Stimulated activated CD8-positive, alpha-beta memory T cell treated with anti-CD3 and anti-CD28 coated beads, Interleukin-4, amount 100 ng/mL, for 48 hours (primary cell): ENCODE measurements around the gene MCC.
A peak's percentile ranks its signal among the peaks of the same experiment; 100 is the strongest.

ENCODE experiments used
- DNase-seq: peaks from one replicate; pipeline ENCODE4 v3.0.0-alpha.2; 2020

MCC gene

DNA sequence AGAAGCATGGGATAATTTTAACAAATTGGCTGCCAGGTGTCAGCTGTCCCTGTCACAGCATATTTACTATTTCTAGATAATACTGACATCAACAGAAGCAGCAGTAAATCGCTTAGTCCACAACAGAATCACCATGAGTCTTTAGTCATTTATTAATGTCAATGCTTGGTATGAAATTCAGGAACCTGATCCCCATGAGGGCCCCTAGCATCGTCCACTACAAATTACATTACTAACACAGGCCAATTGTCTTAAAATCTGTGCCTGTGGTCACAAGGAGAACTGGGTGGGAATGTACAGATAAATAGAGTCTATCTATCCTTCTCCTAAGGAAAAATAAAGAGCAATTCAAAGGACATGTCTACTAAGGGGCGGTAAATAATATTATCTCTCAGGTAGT lies 129.6 kb downstream of the MCC start:
- no peak for DNase-seq

DNA sequence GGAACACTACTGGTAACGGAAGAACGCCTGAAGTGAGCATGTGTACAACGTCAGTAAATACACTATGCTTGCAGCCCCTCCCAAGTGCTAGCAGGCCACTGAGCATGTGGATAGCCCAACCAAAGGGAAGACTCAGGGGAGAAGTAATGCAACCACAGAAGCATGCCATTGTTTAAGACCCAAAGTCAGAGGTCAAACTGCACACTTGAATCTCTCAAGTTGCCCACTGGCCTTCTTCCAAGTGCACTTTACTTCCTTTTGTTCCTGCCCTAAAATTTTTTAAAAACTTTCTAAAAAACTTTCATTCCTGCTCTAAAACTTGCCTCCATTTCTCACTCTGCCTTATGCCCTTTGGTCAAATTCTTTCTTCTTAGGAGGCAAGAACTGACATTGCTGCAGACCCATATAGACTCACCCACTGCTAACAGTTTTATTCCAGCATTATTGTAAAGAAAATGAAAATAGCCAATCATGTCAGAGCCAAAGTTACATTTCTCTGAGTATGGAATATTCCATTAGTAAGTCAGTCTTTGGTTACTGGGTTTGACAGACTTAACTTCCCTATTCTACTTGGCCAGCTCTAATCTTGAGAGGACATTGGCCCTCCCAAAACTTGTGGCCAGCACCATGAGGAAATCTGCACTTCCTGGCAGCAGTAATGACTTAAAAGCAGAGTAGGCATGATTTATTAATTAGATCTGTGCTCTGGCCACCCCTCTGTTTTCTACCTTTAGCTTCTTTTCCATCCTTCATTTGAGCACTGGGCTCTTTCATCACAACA lies 130.4 kb downstream of the MCC start:
- no peak for DNase-seq

- no peak for DNase-seq
Observed at GRCh38 chr5:113356487-113356886, 131.8 kb downstream of the MCC start.

- no peak for DNase-seq
Observed at GRCh38 chr5:113354055-113354454, 134.2 kb downstream of the MCC start.

DNA sequence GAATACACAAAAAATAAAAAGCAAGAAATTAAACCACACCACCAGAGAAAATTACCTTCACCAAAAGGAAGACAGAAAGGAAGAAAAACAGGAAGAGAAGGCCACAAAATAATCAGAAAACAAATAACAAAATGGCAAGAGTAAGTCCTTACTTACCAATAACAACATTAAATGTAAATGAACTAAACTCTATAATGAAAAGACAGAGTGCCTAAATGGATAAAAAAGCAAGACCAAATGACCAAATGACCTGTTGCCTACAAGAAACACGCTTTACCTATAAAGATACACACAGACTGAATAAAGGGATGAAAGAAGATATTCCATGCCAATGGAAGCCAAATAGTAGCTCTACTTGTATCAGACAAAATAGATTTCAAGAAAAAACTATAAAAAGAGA lies 140.7 kb downstream of the MCC start:
- no peak for DNase-seq

DNA sequence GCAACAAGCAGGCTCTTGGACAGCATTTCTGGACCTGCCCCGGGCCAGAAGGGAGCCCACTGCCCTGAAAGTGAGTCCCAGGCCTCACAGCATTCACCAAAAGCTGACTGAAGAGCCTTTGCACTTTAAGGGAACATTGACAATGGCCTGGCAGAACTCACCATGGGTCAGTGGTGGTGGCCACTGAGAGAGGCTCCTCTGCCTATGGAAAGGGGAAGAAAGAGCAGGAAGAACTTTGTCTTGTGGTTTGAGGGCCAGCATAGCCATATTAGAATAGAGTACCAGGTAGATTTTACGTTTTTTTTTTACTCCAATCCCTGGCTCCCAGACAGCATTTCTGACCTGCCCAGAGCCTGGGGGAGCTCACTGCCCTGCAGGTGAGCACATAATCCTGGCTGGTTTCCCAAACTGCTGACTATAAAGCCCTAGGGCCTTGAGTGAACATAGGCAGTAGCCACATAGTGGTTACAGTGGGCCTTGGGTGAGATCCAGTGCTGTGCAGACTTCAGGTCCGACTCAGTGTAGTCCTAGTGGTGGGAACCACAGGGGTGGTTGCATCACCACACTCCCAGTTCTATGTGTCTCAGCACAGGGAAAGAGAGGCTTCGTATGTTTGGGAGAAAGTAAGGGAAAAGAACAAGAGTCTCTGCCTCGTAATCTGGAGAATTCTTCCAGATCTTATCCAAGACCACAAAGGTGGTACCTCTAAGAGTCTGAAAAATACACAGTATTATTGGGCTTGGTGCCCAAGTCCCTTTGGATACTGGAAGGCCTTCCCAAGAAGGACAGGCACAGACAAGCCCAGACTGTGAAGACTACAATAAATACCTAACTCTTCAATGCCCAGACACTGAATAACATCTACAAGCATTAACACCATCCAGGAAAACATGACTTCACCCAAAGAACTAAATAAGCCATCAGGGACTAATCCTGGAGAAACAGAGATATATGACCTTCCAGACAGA lies 143.0 kb downstream of the MCC start:
- no peak for DNase-seq

GRCh38 chr5:113343343-113343742 lies 144.9 kb downstream of the MCC start:
- no peak for DNase-seq

GRCh38 chr5:113340537-113340936 lies 147.7 kb downstream of the MCC start:
- no peak for DNase-seq

GRCh38 chr5:113338628-113339027 lies 149.6 kb downstream of the MCC start:
- DNase-seq = no peak

GRCh38 chr5:113337515-113338415 lies 150.5 kb downstream of the MCC start:
- DNase-seq = no peak

DNA sequence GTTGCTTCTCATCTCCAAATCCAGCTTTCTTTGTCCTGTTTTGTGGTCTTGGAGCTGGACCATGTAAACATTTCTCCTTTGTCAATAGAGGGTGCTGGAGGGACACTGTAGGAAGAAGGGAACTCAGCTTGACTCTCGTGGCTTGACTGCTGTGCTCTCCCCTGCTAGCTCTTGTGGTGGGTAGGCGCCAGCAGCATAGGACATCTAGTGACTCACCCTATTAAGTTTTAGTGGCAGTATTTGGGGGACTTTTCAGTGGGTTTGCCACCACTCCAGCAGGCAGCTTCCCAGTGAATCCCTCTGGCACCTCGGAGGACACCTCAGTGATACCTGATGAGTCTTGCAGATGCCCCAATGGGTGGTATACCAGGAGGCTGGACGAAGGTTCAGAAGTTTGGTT lies 151.3 kb downstream of the MCC start:
- DNase-seq = peak; percentile 27

DNA sequence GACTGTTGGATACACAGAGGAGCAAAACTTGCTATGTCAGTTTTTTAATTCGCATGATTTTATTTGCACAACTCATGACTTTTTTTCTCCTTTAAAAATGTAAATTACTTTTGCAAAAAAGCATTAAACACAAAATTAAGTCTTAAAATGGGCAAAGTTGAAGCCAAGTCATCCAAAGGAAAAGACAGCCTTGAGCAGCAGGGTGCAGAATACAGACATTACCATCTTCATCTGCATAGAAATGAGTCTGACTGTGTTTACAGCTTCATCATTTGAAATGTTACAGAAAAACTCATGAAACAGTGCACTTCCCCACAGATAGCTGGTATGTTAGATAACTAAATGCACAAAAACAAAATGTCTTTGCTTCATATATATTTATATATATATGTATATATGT lies 154.8 kb downstream of the MCC start:
- DNase-seq = no peak

GRCh38 chr5:113331209-113331551 lies 157.1 kb downstream of the MCC start:
- DNase-seq = no peak

GRCh38 chr5:113330533-113331208 lies 157.6 kb downstream of the MCC start:
- DNase-seq = no peak

GRCh38 chr5:113329981-113330380 lies 158.3 kb downstream of the MCC start:
- DNase-seq = no peak

GRCh38 chr5:113325054-113325453 lies 163.2 kb downstream of the MCC start:
- DNase-seq = no peak

DNA sequence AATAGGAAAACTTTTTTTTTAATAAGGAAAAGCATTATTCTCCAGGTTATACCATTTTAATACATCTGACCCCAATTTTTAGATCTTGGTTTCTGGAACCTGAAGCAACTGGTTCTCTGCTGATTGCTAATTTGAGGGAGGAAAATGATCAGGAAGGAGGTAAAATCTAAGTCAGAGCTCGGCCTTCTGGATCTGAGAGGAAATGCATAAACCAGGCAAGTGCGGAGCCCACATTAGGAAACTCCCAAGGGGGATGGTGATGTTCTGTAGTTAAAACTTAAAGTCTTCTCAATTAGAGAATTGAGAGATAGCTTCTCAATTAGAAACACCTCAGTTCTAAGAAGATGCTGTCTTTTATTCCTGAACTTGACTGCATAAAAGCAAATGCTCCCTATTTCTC lies 167.0 kb downstream of the MCC start:
- no peak for DNase-seq

- DNase-seq = no peak
Observed at GRCh38 chr5:113320273-113320780, 167.9 kb downstream of the MCC start.

DNA sequence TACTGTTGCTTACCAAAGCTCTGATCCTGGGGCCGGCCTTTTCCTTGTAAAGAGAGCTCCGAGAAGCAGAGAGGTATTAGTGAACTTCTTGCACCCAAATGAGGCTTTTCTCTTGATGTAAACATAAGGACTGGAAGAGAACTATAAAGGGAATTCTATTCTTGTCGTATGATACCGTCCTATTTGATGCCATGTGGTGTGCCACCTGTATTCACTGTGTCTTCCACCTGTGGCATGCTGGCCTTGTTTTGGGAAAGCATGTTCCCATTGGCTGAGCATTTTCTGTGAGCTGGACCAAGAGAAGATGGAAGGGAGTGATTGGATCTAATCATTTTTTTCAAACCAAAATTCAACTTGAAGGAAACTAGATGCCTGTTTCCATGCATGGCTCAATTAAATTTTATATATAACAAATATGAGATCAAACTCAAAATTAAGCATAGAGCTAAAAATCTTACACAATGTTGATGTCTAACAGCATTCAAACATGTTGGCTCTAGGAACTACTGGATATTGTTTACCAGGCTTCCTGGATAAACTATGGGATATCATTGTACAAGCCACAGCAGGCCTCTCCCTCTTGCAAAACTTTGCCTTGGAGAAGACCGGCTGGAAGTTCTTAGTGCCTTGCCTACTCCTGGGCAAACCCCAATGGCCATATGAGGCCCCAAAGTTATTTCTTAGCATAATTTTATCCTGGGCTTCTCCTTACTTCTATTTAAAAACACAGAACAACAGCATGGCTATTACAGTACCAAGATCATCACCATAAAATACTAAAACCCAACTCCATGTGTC lies 168.8 kb downstream of the MCC start:
- no peak for DNase-seq

GRCh38 chr5:113317636-113318035 lies 170.6 kb downstream of the MCC start:
- no peak for DNase-seq

GRCh38 chr5:113311301-113311700 lies 177.0 kb downstream of the MCC start:
- DNase-seq = no peak
